Measurements from ENCODE around the gene CHIT1. TPM values are rescaled to one million over a fixed set of nuclear protein-coding genes. Genes with fewer than 3 reads are reported as not detected.

The CHIT1 gene
- total RNA-seq, 2 experiments from 2014 or later: 0.58 to 1.1 TPM

- no peak for DNase-seq
- CTCF ChIA-PET: no interaction called here
- no peak for ATAC-seq (ENCODE audit: poor library complexity)
- no peak for TF ChIP-seq CTCF (IDR thresholded peaks at IDR 0.05)
- no peak overlapping the region for H3K27ac ChIP-seq (ENCODE audit: low read depth in 1 of 2, low read length in 2 of 2)
- intact Hi-C loops (cut with DNase I, micrococcal nuclease): no loop called here
- H3K27me3 Mint-ChIP-seq: peaks cover 5% of the 10 kb centered on the region
- no peak overlapping the region for H3K4me3 ChIP-seq (ENCODE audit: low read length)
- POLR2A ChIA-PET: no interaction called here
- no peaks in the 10 kb centered on the region for H3K4me1 ChIP-seq (ENCODE audit: insufficient read depth, low read length)
- no peaks in the 10 kb centered on the region for H3K36me3 ChIP-seq (ENCODE audit: insufficient read depth, low read length)
- H3K27ac Mint-ChIP-seq: no peak overlapping the region
- H3K27me3 ChIP-seq (ENCODE audit: control insufficient read depth in 1 of 2, insufficient read depth in 2 of 2, low read length in 2 of 2): no peaks in the 10 kb centered on the region
- no peaks in the 10 kb centered on the region for H3K9me3 Mint-ChIP-seq
- no peak overlapping the region for H3K4me3 Mint-ChIP-seq
- H3K36me3 Mint-ChIP-seq (ENCODE audit: low read depth): no peaks in the 10 kb centered on the region
- H3K4me1 Mint-ChIP-seq (ENCODE audit: low read depth): no peaks in the 10 kb centered on the region
- H3K9me3 ChIP-seq (ENCODE audit: control insufficient read depth in 1 of 2, insufficient read depth in 1 of 2, low read length in 2 of 2): no peaks in the 10 kb centered on the region
Measured at GRCh38 chr1:203189951-203190352, 39.5 kb downstream of the CHIT1 start.

- intact Hi-C loops (cut with DNase I, micrococcal nuclease): no loop called here
- H3K4me3 Mint-ChIP-seq: no peak overlapping the region
- no peaks in the 10 kb centered on the region for H3K36me3 Mint-ChIP-seq (ENCODE audit: low read depth)
- H3K4me1 Mint-ChIP-seq (ENCODE audit: low read depth): no peaks in the 10 kb centered on the region
- H3K27ac Mint-ChIP-seq: no peak overlapping the region
- Histone ChIP-seq H3K4me1 (ENCODE audit: insufficient read depth, low read length) (no peaks in the 10 kb centered on the region), H3K9me3 (ENCODE audit: control insufficient read depth in 1 of 2, insufficient read depth in 1 of 2, low read length in 2 of 2) (no peaks in the 10 kb centered on the region), H3K4me3 (ENCODE audit: low read length) (no peak overlapping the region), H3K36me3 (ENCODE audit: insufficient read depth, low read length) (no peaks in the 10 kb centered on the region), H3K27ac (ENCODE audit: low read depth in 1 of 2, low read length in 2 of 2) (no peak overlapping the region), H3K27me3 (ENCODE audit: control insufficient read depth in 1 of 2, insufficient read depth in 2 of 2, low read length in 2 of 2) (no peaks in the 10 kb centered on the region)
- DNase-seq (no peak), ATAC-seq (ENCODE audit: poor library complexity) (no peak)
- CTCF ChIA-PET: no interaction called here
- peaks cover 5% of the 10 kb centered on the region for H3K27me3 Mint-ChIP-seq
- no peak for TF ChIP-seq CTCF (IDR thresholded peaks at IDR 0.05)
- POLR2A ChIA-PET: no interaction called here
- H3K9me3 Mint-ChIP-seq: no peaks in the 10 kb centered on the region
Measured at GRCh38 chr1:203188686-203189232, 40.7 kb downstream of the CHIT1 start.

- POLR2A ChIA-PET: no interaction called here
Measured at GRCh38 chr1:203187689-203188264, 41.7 kb downstream of the CHIT1 start.

More at GRCh38 chr1:203187689-203188264, 41.7 kb downstream of the CHIT1 start:
- CTCF ChIA-PET: interaction anchor here (0.7 kb wide), 1 partner anchor 43 kb away, joined by 3 read pairs; no protein-coding TSS in a partner anchor
- no peaks in the 10 kb centered on the region for H3K36me3 Mint-ChIP-seq (ENCODE audit: low read depth)
- Histone ChIP-seq H3K4me1 (ENCODE audit: insufficient read depth, low read length) (no peaks in the 10 kb centered on the region), H3K9me3 (ENCODE audit: control insufficient read depth in 1 of 2, insufficient read depth in 1 of 2, low read length in 2 of 2) (no peaks in the 10 kb centered on the region), H3K27me3 (ENCODE audit: control insufficient read depth in 1 of 2, insufficient read depth in 2 of 2, low read length in 2 of 2) (no peaks in the 10 kb centered on the region), H3K36me3 (ENCODE audit: insufficient read depth, low read length) (no peaks in the 10 kb centered on the region), H3K27ac (ENCODE audit: low read depth in 1 of 2, low read length in 2 of 2) (no peak overlapping the region), H3K4me3 (ENCODE audit: low read length) (no peak overlapping the region)
- H3K9me3 Mint-ChIP-seq: no peaks in the 10 kb centered on the region
- no peak overlapping the region for H3K4me3 Mint-ChIP-seq
- no peak for DNase-seq
- no peak overlapping the region for H3K27ac Mint-ChIP-seq
- no peak for TF ChIP-seq CTCF (IDR thresholded peaks at IDR 0.05)
- no peaks in the 10 kb centered on the region for H3K4me1 Mint-ChIP-seq (ENCODE audit: low read depth)
- intact Hi-C loops (cut with DNase I, micrococcal nuclease): no loop called here
- no peak for ATAC-seq (ENCODE audit: poor library complexity)
- peaks cover 5% of the 10 kb centered on the region for H3K27me3 Mint-ChIP-seq
